Prostate gland (tissue), 2 donors: ENCODE data around the gene UMPS. TPM values are rescaled to one million over a fixed set of nuclear protein-coding genes. Genes with fewer than 3 reads are reported as not detected.

Experiments
- DNase-seq: peaks from one replicate; pipeline ENCODE4 v3.0.0-alpha.2; 2019; ENCODE audit warnings: low spot score
- H3K27ac ChIP-seq, 2 donors: fragments of 200-600 bp; sonication (generic); 2 replicates each; pipeline ENCODE4 v1.5.1; 2017 to 2019
- H3K27me3 ChIP-seq: fragments of 200-600 bp; sonication (generic); replicated peaks from 2 replicates; pipeline ENCODE4 v1.5.1; 2019; ENCODE audit not compliant: insufficient read depth
- H3K36me3 ChIP-seq, 2 donors: fragments of 200-600 bp; sonication (generic); 1 replicate in 1 of 2; 2 replicates in 1 of 2; pipeline versions ENCODE4 v1.5.1 to v1.8.1; 2017 to 2019
- H3K4me1 ChIP-seq: fragments of 200-600 bp; sonication (generic); replicated peaks from 2 replicates; pipeline ENCODE4 v1.5.1; 2019
- H3K4me3 ChIP-seq, 2 donors: fragments of 200-600 bp; sonication (generic); 2 replicates each; pipeline ENCODE4 v1.5.1; 2017 to 2019
- H3K9me3 ChIP-seq: fragments of 200-600 bp; sonication (generic); 2 replicates; pipeline ENCODE4 v1.5.1; 2017
- POLR2A ChIP-seq: fragments of 450-650 bp; IDR thresholded peaks from one replicate; pipeline ENCODE4 v1.6.1; 2016; ENCODE audit warnings: antibody characterized with exemption, mild to moderate bottlenecking
- POLR2AphosphoS5 ChIP-seq: sonication (generic); formaldehyde crosslinking; IDR thresholded peaks from one replicate; pipeline ENCODE4 v1.6.1; 2017; ENCODE audit warnings: antibody characterized with exemption
- WGBS: methylation state at CpG from one replicate; pipeline ENCODE4 v1.1.5; 2018; 5-methylcytosine and 5-hydroxymethylcytosine counted together
- intact Hi-C: fragments of 100-400 bp; cut with DNase I; formaldehyde crosslinking; loops from one replicate; pipeline ENCODE4 v1.14.2; 2022
- microRNA counts, 2 donors: library from miRNA; unstranded; fragments of <30 nt; microRNA quantifications; one replicate each; lab custom pipeline; 2016 to 2017
- microRNA-seq: library from miRNA; unstranded; fragments of <30 nt; microRNA quantifications from one replicate; pipeline ENCODE4, GENCODE V29; 2016
- small RNA-seq, 2 donors: library from RNA; depleted of rRNA; stranded (forward); fragments of <200 nt; gene quantifications; one replicate each; pipeline ENCODE3, GENCODE V24; 2016
- total RNA-seq, 2 donors: library from RNA; depleted of rRNA; stranded (reverse); fragments of >200 nt; gene quantifications; one replicate each; pipeline ENCODE4 v1.1.0, GENCODE V29; 2016
- TF ChIP-seq, protein P1 (sequence below), 4 experiments: fragments of 200-600 bp in 2 of 4; fragments of 450-650 bp in 2 of 4; sonication (generic) in 2 of 4; IDR thresholded peaks; 1 replicate in 3 of 4; 2 replicates in 1 of 4; pipeline ENCODE4 v1.5.1; 2016 to 2019; ENCODE audit warnings: antibody characterized with exemption in 4 of 4, mild to moderate bottlenecking in 2 of 4, moderate library complexity in 2 of 4

UMPS gene
- total RNA-seq, 2 donors from 2014 or later = 22.2 to 23.5 TPM

DNA sequence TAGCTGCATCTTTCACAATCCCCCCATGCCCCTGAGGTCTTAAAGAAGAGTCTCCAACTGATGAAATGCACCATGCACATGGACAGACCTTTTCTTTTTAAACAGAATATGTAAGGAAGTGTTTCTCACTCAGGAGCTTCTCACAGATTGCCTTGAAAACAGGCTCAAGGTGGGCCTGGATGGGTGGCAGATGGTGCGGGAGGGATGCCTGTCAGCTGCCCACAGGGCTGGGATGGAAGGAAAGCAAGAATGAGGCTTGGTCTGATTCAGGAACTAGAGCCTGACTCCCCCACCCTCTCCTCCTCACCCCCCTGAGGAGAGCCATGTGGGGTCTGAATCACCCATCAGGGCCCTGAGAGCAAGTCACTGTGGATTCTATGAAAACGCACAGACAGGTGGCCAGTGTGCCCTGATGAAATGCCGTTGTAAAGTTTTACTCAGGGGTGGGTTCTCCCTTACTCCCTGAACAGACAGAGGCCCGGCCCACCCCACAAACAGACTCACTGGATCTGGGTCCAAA, 67.2 kb downstream of the UMPS start:
- Histone ChIP-seq H3K27ac (no peak overlapping the region), H3K36me3 (peaks cover 0 to 9% of the 10 kb centered on the region in 2 donors), H3K4me3 (no peak overlapping the region), H3K4me1 (no peaks in the 10 kb centered on the region), H3K27me3 (no peaks in the 10 kb centered on the region), H3K9me3 (no peaks in the 10 kb centered on the region)
- no peak for DNase-seq
- TF ChIP-seq, protein P1, sequence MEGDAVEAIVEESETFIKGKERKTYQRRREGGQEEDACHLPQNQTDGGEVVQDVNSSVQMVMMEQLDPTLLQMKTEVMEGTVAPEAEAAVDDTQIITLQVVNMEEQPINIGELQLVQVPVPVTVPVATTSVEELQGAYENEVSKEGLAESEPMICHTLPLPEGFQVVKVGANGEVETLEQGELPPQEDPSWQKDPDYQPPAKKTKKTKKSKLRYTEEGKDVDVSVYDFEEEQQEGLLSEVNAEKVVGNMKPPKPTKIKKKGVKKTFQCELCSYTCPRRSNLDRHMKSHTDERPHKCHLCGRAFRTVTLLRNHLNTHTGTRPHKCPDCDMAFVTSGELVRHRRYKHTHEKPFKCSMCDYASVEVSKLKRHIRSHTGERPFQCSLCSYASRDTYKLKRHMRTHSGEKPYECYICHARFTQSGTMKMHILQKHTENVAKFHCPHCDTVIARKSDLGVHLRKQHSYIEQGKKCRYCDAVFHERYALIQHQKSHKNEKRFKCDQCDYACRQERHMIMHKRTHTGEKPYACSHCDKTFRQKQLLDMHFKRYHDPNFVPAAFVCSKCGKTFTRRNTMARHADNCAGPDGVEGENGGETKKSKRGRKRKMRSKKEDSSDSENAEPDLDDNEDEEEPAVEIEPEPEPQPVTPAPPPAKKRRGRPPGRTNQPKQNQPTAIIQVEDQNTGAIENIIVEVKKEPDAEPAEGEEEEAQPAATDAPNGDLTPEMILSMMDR (IDR thresholded peaks at IDR 0.05) = no peak
- no peak for TF ChIP-seq POLR2AphosphoS5
- no peak for TF ChIP-seq POLR2A
- intact Hi-C loops = no loop called here
- 78% methylated on average over 4 of the region's 4 CpGs for WGBS

MicroRNA genes within 50 kb of the gene (microRNA counts, 767-probe panel; counts per million panel counts)
- 0 to 431 counts per million in 2 donors for microRNA hsa-miR-544b (lab: Ali Mortazavi, UCI)

Small RNAs within 50 kb of the gene (microRNA-seq; reads per million reads assigned to microRNA genes)
- 0.84 reads per million, percentile 3 among the genes with 10 or more reads in this experiment for gene MIR544B

Small RNAs within 50 kb of the gene (small RNA-seq; reads per million reads assigned to genes)
- 0 reads per million in 2 donors for gene MIR544B

Other genes with a start within 250 kb of the UMPS start
- gene ITGB5, start 156.9 kb downstream of the UMPS start, total RNA-seq = 100 to 1,000 TPM; 123 to 154 TPM
- 1 to 10 TPM; 1.3 to 1.5 TPM for gene MUC13, start 204.3 kb downstream of the UMPS start, total RNA-seq